Suprapubic skin (tissue), 4 donors: Measurements from ENCODE around the gene SERTAD4. TPM values are rescaled to one million over a fixed set of nuclear protein-coding genes. Genes with fewer than 3 reads are reported as not detected.

Experiments used
- DNase-seq, 2 donors: peaks; one replicate each; pipeline ENCODE4 v3.0.0-alpha.2; 2019; ENCODE audit warnings: low spot score in 2 of 2
- H3K27ac ChIP-seq: fragments of 200-600 bp; sonication (generic); one replicate; pipeline ENCODE4 v1.5.1; 2019
- H3K27me3 ChIP-seq: fragments of 200-600 bp; sonication (generic); one replicate; pipeline ENCODE4 v1.5.1; 2019
- H3K36me3 ChIP-seq: fragments of 200-600 bp; sonication (generic); one replicate; pipeline ENCODE4 v1.5.1; 2019
- H3K4me1 ChIP-seq: fragments of 200-600 bp; sonication (generic); one replicate; pipeline ENCODE4 v1.5.1; 2019
- H3K4me3 ChIP-seq: fragments of 200-600 bp; sonication (generic); one replicate; pipeline ENCODE4 v1.5.1; 2019; ENCODE audit warnings: mild to moderate bottlenecking
- H3K9me3 ChIP-seq: fragments of 200-600 bp; sonication (generic); one replicate; pipeline ENCODE4 v1.5.1; 2019
- CTCF ChIP-seq, 2 donors: fragments of 200-600 bp in 1 of 2; fragments of 450-650 bp in 1 of 2; sonication (generic) in 1 of 2; IDR thresholded peaks; one replicate each; pipeline ENCODE4 v1.5.1; 2016 to 2019; ENCODE audit warnings: antibody characterized with exemption in 2 of 2, mild to moderate bottlenecking in 1 of 2, moderate library complexity in 1 of 2
- EP300 ChIP-seq: sonication (generic); formaldehyde crosslinking; IDR thresholded peaks from one replicate; pipeline ENCODE4 v1.6.1; 2017; ENCODE audit warnings: antibody characterized with exemption
- POLR2A ChIP-seq, 2 donors: fragments of 450-650 bp; IDR thresholded peaks; one replicate each; pipeline ENCODE4 v1.6.1; 2017; ENCODE audit warnings: antibody characterized with exemption in 2 of 2, mild to moderate bottlenecking in 2 of 2, moderate library complexity in 2 of 2
- POLR2AphosphoS5 ChIP-seq, 3 donors: sonication (generic); formaldehyde crosslinking; IDR thresholded peaks; one replicate each; pipeline ENCODE4 v1.6.1; 2017; ENCODE audit warnings: antibody characterized with exemption in 3 of 3
- WGBS: methylation state at CpG from one replicate; pipeline ENCODE4 v1.1.5; 2018; 5-methylcytosine and 5-hydroxymethylcytosine counted together
- total RNA-seq, 4 donors: library from RNA; depleted of rRNA; stranded (reverse); fragments of >200 nt; gene quantifications; one replicate each; pipeline ENCODE4 v1.1.0, GENCODE V29; 2016

SERTAD4 gene
- total RNA-seq, 4 donors from 2014 or later = 8.5 to 24.1 (median 16.8) TPM

DNA sequence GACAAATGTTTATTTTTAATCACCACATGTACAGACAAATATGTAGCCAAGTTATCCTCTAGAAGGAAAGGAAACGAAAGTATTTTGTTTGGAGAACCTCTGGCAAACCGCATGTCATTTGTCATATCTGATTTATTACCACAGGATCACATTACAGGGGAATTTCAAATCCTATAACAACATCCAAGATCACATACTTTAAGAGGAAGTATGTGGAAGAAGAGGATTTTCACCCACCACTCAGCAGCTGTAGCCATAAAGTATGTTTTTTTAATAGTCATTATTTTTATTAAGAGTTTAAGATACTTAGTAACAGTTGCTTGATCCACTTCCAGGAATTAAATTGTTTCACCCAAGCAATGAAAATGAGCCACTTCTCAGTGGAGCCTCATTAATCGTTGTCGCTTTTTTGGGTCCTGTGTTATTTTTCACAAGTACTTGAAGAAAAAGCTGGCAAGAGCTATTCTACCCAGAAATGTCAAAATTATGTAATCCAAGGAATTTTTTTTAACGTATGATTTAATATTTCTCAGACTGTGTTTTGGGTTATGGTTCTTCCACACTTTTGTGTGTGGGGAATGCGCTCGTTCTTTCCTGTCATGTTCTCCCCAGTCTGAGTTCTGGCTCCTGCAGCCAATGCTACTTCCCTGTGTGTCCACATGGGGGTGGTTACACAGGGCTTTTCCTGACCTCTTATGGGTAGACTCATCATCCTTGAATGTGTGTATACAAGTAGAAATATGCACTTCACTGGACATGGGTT is 6.9 kb downstream of the SERTAD4 start:
- peak in 1 of 2 donors; percentile 47 for DNase-seq
- H3K27ac ChIP-seq = no peak overlapping the region
- no peak overlapping the region for H3K4me3 ChIP-seq
- H3K9me3 ChIP-seq = no peaks in the 10 kb centered on the region
- TF ChIP-seq POLR2AphosphoS5 (IDR thresholded peaks at IDR 0.05) (no peak), EP300 (no peak), CTCF (IDR thresholded peaks at IDR 0.05) (peak in 1 of 2 donors; percentile 35), POLR2A (IDR thresholded peaks at IDR 0.05) (no peak)
- H3K36me3 ChIP-seq = peaks cover 4% of the 10 kb centered on the region
- 49% methylated on average over 7 of the region's 7 CpGs for WGBS
- H3K27me3 ChIP-seq = no peaks in the 10 kb centered on the region
- H3K4me1 ChIP-seq = peaks cover 50% of the 10 kb centered on the region

- no peaks in the 10 kb centered on the region for H3K9me3 ChIP-seq
- WGBS = 93% methylated on average over 5 of the region's 5 CpGs
- no peak overlapping the region for H3K4me3 ChIP-seq
- TF ChIP-seq POLR2AphosphoS5 (IDR thresholded peaks at IDR 0.05) (no peak), POLR2A (IDR thresholded peaks at IDR 0.05) (no peak), CTCF (IDR thresholded peaks at IDR 0.05) (no peak), EP300 (no peak)
- DNase-seq = no peak
- H3K27ac ChIP-seq = no peak overlapping the region
- no peaks in the 10 kb centered on the region for H3K27me3 ChIP-seq
- peaks cover 4% of the 10 kb centered on the region for H3K36me3 ChIP-seq
- peaks cover 43% of the 10 kb centered on the region for H3K4me1 ChIP-seq
Measured at GRCh38 chr1:210241121-210241520, 8.5 kb downstream of the SERTAD4 start.

- Histone ChIP-seq H3K27ac (no peak overlapping the region), H3K9me3 (no peaks in the 10 kb centered on the region), H3K4me3 (no peak overlapping the region), H3K36me3 (peaks cover 4% of the 10 kb centered on the region), H3K27me3 (no peaks in the 10 kb centered on the region), H3K4me1 (peaks cover 6% of the 10 kb centered on the region)
- no peak for TF ChIP-seq EP300
- TF ChIP-seq POLR2AphosphoS5 (IDR thresholded peaks at IDR 0.05) = no peak
- no peak for TF ChIP-seq CTCF (IDR thresholded peaks at IDR 0.05)
- TF ChIP-seq POLR2A (IDR thresholded peaks at IDR 0.05) = no peak
- DNase-seq = no peak
- WGBS = 84% methylated on average over 6 of the region's 6 CpGs
Measured at GRCh38 chr1:210244746-210245367, 12.3 kb downstream of the SERTAD4 start.

GRCh38 chr1:210246447-210246846 is 13.9 kb downstream of the SERTAD4 start:
- H3K27me3 ChIP-seq = no peaks in the 10 kb centered on the region
- 85% methylated on average over 6 of the region's 6 CpGs for WGBS
- no peak overlapping the region for H3K27ac ChIP-seq

More at GRCh38 chr1:210246447-210246846, 13.9 kb downstream of the SERTAD4 start:
- TF ChIP-seq POLR2AphosphoS5 (IDR thresholded peaks at IDR 0.05) (no peak), CTCF (IDR thresholded peaks at IDR 0.05) (no peak), POLR2A (IDR thresholded peaks at IDR 0.05) (no peak), EP300 (no peak)
- no peaks in the 10 kb centered on the region for H3K9me3 ChIP-seq
- H3K4me1 ChIP-seq = peaks cover 10% of the 10 kb centered on the region
- DNase-seq = no peak
- H3K36me3 ChIP-seq = no peaks in the 10 kb centered on the region
- H3K4me3 ChIP-seq = no peak overlapping the region
